ENCODE results near the gene RFWD3.

RFWD3 gene

DNA sequence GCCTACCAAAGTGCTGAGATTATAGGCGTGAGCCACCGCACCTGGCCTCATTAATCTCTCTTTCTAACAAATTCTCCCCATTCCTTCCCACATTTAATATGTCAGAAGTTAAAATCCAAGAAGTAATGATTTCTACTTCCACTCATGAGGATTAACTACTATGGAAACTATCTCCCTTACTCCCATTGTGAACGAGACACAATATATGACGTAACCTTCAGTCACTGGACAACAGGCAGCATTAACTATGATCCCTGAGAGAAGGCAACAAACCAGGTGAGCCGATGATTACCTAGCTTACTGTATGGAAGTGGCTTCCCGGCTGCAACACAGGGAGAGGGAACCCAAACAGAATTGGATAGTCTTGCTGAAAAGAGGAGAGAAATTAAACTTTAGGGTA is 79.7 kb downstream of the RFWD3 start:
- TF ChIP-seq, protein P1, sequence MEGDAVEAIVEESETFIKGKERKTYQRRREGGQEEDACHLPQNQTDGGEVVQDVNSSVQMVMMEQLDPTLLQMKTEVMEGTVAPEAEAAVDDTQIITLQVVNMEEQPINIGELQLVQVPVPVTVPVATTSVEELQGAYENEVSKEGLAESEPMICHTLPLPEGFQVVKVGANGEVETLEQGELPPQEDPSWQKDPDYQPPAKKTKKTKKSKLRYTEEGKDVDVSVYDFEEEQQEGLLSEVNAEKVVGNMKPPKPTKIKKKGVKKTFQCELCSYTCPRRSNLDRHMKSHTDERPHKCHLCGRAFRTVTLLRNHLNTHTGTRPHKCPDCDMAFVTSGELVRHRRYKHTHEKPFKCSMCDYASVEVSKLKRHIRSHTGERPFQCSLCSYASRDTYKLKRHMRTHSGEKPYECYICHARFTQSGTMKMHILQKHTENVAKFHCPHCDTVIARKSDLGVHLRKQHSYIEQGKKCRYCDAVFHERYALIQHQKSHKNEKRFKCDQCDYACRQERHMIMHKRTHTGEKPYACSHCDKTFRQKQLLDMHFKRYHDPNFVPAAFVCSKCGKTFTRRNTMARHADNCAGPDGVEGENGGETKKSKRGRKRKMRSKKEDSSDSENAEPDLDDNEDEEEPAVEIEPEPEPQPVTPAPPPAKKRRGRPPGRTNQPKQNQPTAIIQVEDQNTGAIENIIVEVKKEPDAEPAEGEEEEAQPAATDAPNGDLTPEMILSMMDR (IDR thresholded peaks at IDR 0.05; ENCODE audit: control insufficient read depth, extremely low read depth, insufficient read depth) = no peak
- no peak overlapping the region for H3K4me3 ChIP-seq (ENCODE audit: low read depth, low read length)
- DNase-seq (ENCODE audit: low read depth) = no peak

DNA sequence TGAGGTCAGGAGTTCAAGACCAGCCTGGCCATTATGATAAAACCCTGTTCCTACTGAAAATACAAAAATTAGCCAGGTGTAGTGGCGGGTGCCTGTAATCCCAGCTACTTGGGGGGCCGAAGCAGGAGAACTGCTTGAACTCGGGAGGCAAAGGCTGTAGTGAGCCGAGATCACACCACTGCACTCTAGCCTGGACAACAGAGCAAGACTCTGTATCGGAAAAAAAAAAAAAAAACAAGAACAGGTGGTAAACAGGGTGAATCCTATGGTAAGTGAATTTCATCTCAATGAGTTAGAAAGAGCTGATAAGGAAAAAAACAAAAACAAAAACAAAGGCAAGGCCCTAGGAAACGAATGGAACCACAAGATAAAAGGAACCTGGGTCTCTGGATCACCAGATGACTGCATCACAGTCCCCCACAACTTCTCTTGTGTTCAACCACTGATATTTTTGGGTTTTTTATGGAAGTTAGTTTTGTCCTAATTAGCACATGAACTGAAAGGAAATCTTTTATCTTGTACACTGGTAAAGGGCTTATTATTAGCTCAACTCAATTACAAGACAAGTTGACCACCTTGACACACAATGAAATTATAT is 80.7 kb downstream of the RFWD3 start:
- H3K4me3 ChIP-seq (ENCODE audit: low read depth, low read length) = no peak overlapping the region
- DNase-seq (ENCODE audit: low read depth) = no peak
- TF ChIP-seq, protein P1 (IDR thresholded peaks at IDR 0.05; ENCODE audit: control insufficient read depth, extremely low read depth, insufficient read depth) = no peak

DNA sequence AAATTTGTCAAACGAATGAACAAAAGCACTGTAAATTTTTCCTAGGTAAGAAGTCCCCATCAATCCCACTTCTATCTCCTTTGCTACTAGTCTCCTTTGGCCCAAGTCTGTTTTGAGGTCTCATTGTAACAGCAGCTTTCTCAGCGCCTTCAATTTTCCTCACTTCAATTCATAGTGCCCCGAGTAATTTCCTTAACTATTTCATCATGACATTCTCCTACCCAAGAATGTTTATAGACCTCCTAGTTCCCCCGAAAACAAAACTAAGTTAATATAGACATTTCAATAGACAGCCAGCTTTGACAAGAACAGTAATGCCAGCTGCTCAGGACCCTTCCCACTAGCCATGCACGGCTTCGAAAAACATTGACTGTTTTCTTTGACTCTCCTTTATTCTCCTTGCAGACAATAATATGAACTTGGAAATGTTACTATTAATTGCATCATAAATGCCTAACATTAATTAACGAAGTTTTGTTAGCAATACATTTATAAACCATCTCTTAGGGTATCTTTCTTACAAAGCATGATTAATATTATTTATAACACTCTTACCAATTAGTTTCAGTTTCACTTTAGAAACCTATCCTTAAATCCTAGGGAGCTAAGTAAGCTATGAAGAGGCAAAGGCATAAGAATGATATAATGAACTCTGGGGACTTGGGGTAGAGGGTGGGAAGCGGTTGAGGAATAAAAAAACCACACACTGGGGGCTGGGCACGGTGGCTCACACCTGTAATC is 82.6 kb downstream of the RFWD3 start:
- DNase-seq (ENCODE audit: low read depth) = no peak
- no peak overlapping the region for H3K4me3 ChIP-seq (ENCODE audit: low read depth, low read length)
- TF ChIP-seq, protein P1 (IDR thresholded peaks at IDR 0.05; ENCODE audit: control insufficient read depth, extremely low read depth, insufficient read depth) = no peak

DNA sequence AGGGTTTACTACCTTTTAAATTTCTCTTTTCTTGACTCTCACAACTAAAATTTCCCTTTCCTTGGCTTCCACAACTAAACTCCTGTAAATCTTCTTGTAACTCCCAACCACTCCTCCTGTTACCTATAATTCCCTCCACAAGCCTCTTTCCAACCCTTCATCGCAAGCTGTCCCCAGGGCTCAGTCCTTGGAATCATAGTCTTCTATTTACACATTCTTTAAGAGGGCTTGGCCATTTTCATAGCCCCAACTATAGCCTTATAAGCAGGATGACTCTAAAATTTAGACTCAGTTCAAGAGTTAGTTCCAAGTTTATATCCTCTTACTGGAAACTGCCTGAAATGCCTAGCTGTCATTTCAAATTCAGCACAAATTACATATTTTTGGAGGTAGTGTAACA is 83.7 kb downstream of the RFWD3 start:
- no peak for DNase-seq (ENCODE audit: low read depth)
- no peak overlapping the region for H3K4me3 ChIP-seq (ENCODE audit: low read depth, low read length)
- TF ChIP-seq, protein P1 (IDR thresholded peaks at IDR 0.05; ENCODE audit: control insufficient read depth, extremely low read depth, insufficient read depth) = no peak

DNA sequence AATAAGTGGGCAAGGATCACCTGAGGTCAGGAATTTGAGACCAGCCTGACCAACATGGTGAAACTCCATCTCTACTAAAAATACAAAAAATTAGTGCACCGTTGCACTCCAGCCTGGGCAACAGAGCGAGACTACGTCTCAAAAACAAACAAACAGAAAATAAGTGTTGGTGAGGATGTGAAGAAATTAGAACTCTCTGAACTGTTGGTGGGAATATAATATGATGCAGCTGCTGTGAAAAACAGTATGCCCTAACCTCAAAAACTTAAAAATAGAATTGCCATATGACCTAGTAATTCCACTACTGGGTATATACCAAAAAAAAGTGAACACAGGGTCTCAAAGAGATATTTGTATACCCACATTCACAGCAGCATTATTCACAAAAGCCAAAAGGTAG is 85.8 kb downstream of the RFWD3 start:
- TF ChIP-seq, protein P1 (IDR thresholded peaks at IDR 0.05; ENCODE audit: control insufficient read depth, extremely low read depth, insufficient read depth) = no peak

DNA sequence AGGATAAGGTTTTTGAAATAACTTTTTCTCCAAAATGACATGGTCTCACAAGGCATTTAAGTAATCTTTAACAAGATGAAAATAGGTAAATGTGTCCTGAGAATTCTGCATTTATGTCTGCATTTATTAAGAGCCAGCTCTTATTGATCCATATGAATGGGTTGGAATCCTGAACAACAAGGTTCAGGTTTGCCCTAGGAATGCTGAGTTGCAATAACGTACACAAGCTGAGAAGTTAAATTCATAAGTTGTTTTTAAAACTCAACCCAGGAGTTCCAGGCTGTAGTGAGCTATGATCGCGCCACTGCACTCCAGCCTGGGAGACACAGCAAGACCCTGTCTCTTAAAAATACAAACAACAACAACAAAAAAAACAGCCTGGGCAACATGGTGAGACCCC is 87.8 kb downstream of the RFWD3 start:
- H3K4me3 ChIP-seq (ENCODE audit: low read depth, low read length) = no peak overlapping the region
- TF ChIP-seq, protein P1 (IDR thresholded peaks at IDR 0.05; ENCODE audit: control insufficient read depth, extremely low read depth, insufficient read depth) = no peak
- no peak for DNase-seq (ENCODE audit: low read depth)

More for the DNA sequence above, 85.8 kb downstream of the RFWD3 start:
- H3K4me3 ChIP-seq (ENCODE audit: low read depth, low read length) = no peak overlapping the region
- DNase-seq (ENCODE audit: low read depth) = no peak

All from LNCaP clone FGC (cell line).